ENCODE measurements around the gene YIF1A.

DNA sequence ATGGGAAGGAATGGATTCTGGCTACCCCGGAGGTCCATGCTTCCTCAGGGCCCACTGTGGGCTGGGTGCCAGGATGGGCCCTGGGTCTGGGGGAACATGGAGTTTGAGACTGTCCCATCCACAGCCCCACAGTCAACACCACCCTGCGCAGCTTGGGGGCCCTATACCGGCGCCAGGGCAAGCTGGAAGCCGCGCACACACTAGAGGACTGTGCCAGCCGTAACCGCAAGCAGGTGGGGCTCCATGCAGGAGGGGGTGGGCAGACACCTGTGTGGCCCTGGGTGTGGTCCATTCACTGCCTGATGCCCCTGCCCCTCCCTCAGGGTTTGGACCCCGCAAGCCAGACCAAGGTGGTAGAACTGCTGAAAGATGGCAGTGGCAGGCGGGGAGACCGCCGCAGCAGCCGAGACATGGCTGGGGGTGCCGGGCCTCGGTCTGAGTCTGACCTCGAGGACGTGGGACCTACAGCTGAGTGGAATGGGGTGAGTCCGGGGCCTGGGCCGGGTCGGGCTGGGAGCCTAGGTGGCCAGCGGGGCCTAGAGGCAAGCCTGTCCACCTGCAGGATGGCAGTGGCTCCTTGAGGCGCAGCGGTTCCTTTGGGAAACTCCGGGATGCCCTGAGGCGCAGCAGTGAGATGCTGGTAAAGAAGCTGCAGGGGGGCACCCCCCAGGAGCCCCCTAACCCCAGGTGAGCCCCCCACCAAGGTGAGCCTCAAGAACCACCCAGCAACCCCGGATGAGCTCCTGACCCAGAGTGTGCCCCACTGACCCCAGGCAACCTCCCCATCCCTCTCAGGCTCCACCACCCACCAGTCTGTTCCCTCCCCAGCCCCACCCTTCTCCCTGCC, 23.2 kb downstream of the YIF1A start:
- TF ChIP-seq, protein P1, sequence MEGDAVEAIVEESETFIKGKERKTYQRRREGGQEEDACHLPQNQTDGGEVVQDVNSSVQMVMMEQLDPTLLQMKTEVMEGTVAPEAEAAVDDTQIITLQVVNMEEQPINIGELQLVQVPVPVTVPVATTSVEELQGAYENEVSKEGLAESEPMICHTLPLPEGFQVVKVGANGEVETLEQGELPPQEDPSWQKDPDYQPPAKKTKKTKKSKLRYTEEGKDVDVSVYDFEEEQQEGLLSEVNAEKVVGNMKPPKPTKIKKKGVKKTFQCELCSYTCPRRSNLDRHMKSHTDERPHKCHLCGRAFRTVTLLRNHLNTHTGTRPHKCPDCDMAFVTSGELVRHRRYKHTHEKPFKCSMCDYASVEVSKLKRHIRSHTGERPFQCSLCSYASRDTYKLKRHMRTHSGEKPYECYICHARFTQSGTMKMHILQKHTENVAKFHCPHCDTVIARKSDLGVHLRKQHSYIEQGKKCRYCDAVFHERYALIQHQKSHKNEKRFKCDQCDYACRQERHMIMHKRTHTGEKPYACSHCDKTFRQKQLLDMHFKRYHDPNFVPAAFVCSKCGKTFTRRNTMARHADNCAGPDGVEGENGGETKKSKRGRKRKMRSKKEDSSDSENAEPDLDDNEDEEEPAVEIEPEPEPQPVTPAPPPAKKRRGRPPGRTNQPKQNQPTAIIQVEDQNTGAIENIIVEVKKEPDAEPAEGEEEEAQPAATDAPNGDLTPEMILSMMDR (IDR thresholded peaks at IDR 0.05) = no peak
- TF ChIP-seq POLR2A (IDR thresholded peaks at IDR 0.05) = no peak
- no peak for TF ChIP-seq POLR2AphosphoS5 (IDR thresholded peaks at IDR 0.05)
- TF ChIP-seq EP300 (IDR thresholded peaks at IDR 0.05) = no peak
